SKM-1 (cell line): ENCODE data around the gene NUDT2.
"Not testable (repeated sequence)": the region's sequence is repeated elsewhere in the genome, so short reads cannot be mapped to it uniquely, and the experiment has no call there.

Experiments used
- DNase-seq: peaks from one replicate; lab custom pipeline; 2025; ENCODE audit not compliant: unreplicated experiment; lab: John Stamatoyannopoulos, UW

Gene NUDT2

DNA sequence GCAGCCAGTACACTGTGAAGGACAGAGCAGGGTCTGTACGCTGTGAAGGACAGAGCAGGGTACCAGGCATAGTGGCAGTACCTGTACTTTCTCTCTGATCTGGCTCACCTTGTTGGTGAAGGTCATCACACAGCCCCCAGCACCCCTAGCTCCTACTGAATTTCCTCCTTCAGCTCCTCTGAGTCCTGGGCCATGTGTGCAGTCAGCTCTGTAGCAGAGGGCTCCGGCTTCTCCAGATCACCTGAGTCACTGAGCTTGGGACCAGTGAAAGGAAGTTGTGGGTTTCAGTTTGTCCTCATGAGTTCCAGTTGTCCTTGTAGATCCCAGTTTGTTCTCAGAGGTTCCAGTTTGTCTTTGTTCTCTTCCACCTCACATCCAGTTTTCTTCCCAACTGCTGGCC, 5.5 kb downstream of the NUDT2 start:
- no peak for DNase-seq

DNA sequence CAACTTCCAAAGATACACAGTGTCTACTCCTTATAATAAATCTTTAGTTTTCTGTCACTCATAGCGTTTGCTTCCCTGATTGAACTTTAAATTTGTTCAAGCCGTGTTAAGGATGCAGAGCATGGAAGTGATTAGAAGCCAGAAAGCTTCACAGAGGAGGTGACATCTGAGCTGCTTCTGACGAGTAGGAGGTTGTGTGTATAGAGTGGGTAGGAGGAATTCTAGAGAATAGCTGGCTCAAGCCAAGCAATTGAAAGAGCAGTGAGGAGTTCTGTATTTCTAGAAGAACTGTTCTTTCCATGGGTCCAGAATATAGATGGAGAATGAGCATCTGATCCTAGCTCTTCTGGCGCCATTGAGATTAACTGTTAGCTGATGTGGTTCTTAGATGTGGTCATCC, 6.0 kb downstream of the NUDT2 start:
- no peak for DNase-seq

DNA sequence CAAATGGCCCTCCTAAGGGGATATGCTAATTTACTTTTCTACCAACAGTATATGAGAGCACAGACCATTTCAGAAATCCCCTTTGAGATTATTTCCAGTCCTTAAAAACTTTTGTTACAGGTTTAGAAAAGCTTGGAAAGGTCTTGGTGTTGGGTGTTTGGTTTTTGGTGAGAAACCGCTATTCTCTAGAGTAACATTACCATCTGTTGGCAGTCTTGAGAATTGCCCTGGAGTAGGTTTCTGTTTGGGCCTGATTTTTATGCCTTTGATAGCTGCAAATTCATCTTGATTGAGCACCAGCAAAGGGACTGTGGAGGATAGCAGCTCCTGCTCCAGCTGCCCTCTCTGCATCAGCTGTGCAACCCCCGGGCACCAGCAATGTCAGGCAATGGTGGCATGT, 8.0 kb downstream of the NUDT2 start:
- DNase-seq: no peak

DNA sequence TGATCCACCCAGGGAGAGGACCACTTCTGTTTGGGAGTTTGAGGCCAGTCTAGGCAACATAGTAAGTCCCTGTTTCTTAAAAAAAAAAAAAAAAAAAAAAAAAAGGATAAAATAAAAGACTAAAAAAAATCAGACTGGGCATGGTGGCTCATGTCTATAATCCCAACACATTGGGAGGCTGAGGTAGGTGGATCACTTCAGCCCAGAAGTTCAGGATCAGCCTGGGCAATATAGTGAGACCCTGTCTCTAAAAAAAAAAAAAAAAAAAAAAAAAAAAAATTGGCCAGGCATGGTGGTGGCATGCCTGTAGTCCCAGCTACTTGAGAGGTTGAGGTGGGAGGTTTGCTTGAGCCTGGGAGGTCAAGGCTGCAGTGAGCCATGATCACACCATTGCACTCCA, 8.7 kb downstream of the NUDT2 start:
- DNase-seq: not testable (repeated sequence)

DNA sequence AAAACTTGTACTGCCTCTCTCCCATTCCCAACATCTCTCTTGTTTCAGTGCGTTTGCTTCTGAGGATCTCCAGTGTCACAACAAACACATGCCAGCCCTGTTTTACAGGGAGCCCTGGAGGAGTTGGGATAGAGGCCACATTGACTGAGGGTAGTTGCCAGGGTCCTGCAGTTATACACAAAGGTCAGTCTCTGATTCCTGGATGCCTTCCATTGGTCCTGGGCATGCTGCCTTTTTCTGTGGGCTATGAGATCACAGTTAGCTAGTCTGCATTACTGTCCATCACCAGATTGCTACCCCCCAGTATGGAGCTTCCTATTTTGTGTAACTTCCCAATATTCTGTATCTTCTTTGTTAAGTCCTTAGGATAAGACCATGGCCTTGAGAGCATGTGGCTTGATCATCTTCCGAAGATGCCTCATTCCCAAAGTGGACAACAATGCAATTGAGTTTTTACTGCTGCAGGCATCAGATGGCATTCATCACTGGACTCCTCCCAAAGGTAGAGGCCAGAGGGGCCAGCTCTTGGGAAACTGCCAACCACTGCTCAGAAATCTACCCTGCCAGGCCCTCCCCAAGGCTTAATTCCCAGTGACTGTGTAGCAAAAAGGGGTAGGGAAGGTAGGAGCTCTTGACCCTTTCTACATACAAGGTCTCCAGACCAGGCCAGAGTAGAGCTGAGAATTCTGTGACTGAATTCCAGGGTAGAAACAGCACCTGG, 9.5 kb downstream of the NUDT2 start:
- no peak for DNase-seq

GRCh38 chr9:34341659-34342295, 12.4 kb downstream of the NUDT2 start:
- no peak for DNase-seq

GRCh38 chr9:34343090-34343489, 13.7 kb downstream of the NUDT2 start:
- no peak for DNase-seq

- DNase-seq: no peak
Observed at GRCh38 chr9:34343605-34344004, 14.2 kb downstream of the NUDT2 start.

GRCh38 chr9:34346873-34347799, 17.8 kb downstream of the NUDT2 start:
- DNase-seq: no peak

GRCh38 chr9:34347800-34348158, 18.4 kb downstream of the NUDT2 start:
- DNase-seq: no peak

DNA sequence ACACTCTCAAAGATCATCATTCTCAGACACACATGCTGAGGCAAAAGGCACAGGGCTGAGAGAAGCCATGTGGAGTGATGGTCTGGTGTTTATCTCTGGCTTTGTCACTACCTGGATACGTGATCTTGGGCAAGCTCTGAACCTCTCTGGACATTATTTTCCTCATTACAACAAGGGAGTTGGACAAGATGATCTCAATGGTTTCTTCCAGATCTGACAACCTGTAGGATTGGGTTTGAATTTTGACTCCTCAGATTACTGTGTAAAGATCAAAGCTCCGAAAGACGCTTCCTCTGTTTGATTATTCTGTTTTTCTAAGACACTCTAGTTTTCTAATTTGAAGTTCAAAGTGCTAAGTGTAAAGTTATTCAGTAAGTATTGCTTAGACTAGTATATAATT, 20.0 kb downstream of the NUDT2 start:
- no peak for DNase-seq

DNA sequence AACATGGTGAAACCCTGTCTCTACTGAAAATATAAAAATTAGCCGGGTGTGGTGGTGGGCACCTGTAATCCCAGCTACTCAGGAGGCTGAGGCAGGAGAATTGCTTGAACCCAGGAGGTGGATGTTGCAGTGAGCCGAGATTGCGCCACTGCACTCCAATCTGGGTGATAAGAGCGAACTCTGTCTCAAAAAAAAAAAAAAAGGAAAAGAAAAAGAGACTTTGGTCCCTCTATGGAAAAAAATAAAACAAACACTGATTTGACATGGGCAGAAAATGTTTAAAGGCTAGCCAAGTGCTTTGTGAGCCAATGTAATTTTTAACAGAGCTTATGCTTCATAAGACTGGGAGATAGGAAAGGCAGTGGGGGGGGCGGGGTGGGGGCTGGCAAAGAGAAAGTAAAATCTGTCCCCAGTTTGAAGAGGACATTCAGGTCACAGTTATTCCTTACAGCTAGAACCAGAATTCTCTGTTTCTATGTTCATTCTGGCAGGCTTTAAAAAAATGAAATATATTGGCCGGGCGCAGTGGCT, 22.8 kb downstream of the NUDT2 start:
- DNase-seq: not testable (repeated sequence)

DNA sequence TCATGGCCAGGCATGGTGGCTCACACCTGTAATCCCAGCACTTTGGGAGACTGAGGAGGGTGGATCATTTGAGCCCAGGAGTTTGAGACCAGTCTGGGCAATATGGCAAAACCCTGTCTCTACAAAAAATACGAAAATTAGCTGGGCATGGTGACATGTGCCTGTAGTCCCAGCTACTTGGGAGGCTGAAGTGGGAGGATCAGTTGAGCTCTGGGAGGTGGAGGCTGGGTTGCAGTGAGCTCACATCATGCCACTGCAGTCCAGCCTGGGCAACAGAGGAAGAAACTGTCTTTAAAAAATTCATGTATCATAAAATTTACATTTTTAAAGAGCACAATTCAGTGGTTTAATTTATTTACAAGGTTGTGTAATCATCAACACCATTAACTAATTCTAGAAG, 23.6 kb downstream of the NUDT2 start:
- DNase-seq: not testable (repeated sequence)

DNA sequence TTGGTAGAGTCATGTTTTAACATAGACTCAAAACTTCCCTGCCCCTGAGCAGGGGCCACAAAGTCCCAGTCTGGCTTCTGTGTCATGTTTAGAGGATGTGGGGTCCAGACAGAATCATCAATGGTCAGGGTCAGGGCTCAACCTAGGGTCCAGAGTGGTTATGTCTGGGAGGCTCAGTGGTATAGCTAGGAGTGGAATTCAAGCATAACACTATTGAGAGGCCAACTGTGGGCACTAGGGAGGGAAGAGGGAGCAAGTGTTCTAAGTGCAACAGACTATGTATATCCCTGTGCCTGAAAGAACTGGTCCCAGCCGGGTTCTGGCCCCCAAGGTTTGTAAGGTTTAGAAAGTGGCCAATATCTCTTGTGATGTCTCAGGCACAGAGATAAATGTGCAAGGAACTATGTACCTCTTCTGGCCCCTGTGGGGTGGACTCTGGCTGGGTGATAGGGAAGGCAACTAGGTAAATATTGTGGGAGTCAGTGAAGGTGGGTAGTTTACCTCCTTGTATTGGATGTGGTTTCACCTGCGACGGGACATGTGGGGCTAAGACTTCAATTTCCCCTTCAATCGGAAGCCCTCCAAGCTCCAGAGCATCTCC, 33.3 kb downstream of the NUDT2 start:
- no peak for DNase-seq

GRCh38 chr9:34363619-34364351, 34.4 kb downstream of the NUDT2 start:
- no peak for DNase-seq

- no peak for DNase-seq
Observed at GRCh38 chr9:34365282-34365681, 35.9 kb downstream of the NUDT2 start.

GRCh38 chr9:34366365-34366764, 37.0 kb downstream of the NUDT2 start:
- DNase-seq: no peak

- not testable (repeated sequence) for DNase-seq
Observed at GRCh38 chr9:34367751-34368410, 38.5 kb downstream of the NUDT2 start.

DNA sequence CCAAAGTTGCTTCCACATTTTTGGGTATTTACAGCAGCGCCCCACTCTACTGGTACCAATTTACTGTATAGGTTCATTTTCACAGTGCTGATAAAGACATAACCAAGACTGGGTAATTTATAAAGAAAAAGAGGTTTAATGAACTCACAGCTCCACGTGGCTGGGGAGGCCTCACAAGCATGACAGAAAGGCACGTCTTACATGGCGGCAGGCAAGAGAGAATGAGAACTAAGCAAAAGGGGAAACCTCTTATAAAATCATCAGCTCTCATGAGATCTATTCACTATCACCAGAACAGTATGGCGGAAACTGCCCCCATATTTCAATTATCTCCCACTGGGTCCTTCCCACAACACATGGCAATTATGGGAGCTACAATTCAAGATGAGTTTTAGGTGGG, 39.4 kb downstream of the NUDT2 start:
- DNase-seq: not testable (repeated sequence)

DNA sequence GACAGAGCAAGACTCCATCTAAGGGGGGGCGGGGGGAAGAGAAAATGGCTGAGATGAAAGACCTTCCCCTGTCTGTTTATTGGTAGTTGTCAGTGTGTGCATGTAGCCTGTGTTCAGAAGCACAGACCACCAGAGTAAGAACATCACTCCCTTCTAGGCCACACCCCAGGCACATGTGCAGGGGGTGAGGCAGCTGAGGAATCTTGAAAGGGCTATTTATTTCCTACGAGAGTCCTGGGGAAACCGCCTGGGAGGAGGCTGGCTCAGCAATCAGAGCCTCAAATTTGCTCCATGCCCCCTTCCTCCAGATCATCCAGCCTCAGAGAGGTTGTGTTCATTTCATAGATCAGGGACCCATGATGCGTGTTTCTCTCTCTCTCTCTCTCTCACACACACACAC, 40.3 kb downstream of the NUDT2 start:
- DNase-seq: no peak
